AG04449 (cell line): ENCODE measurements around the gene RPL6.
A peak's percentile ranks its signal among the peaks of the same experiment; 100 is the strongest.
"Not testable (repeated sequence)": the region's sequence is repeated elsewhere in the genome, so short reads cannot be mapped to it uniquely, and the experiment has no call there.

Experiments
- CTCF ChIA-PET: fragments of 350-600 bp; formaldehyde crosslinking; extraction: SDS; loops from one replicate; lab custom pipeline; 2021; ENCODE audit warnings: antibody characterized with exemption; lab: Yijun Ruan, JAX
- POLR2A ChIA-PET: fragments of 400-600, 350-600 bp; formaldehyde crosslinking; extraction: SDS; loops from one replicate; lab custom pipeline; 2020; ENCODE audit warnings: antibody characterized with exemption, inconsistent platforms; lab: Yijun Ruan, JAX
- DNase-seq: peaks from one replicate; pipeline ENCODE4 v3.0.0-alpha.2; 2010; ENCODE audit warnings: low read depth, low spot score
- H3K4me3 ChIP-seq: 2 replicates; pipeline ENCODE4 v1.5.1; 2011; ENCODE audit warnings: low read depth, mild to moderate bottlenecking, control low read depth, low read length
- TF ChIP-seq, protein P1 (sequence below): IDR thresholded peaks from one replicate; pipeline ENCODE4 v1.5.1; 2011; ENCODE audit warnings: mild to moderate bottlenecking, moderate library complexity, low read length, control low read depth, inconsistent platforms; ENCODE audit not compliant: insufficient read depth; ENCODE audit errors: missing control alignments

The RPL6 gene

DNA sequence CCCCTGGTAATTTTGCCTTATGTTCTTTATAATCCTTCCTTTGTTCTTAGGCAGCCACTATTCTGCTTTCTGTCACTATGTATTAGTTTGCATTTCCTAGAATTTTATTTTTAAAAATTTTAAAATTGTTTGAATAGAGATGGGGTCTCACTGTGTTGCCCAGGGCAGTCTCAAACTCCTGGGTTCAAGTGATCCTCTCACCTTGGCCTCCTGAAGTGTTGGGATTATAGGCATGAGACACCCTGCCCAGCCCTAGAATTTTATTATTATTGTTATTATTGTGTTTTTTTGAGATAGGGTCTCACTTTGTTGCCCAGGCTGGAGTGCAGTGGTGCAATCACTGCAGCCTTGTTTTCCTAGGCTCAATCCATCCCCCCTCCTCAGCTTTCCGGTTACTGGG, 12.0 kb upstream of the RPL6 start:
- ChIA-PET CTCF (interaction anchor here (2.4 kb wide), 1 partner anchor 10 kb away, joined by 10 read pairs; no protein-coding TSS in a partner anchor), POLR2A (no interaction called here)
- no peak for DNase-seq
- no peak overlapping the region for H3K4me3 ChIP-seq
- TF ChIP-seq, protein P1, sequence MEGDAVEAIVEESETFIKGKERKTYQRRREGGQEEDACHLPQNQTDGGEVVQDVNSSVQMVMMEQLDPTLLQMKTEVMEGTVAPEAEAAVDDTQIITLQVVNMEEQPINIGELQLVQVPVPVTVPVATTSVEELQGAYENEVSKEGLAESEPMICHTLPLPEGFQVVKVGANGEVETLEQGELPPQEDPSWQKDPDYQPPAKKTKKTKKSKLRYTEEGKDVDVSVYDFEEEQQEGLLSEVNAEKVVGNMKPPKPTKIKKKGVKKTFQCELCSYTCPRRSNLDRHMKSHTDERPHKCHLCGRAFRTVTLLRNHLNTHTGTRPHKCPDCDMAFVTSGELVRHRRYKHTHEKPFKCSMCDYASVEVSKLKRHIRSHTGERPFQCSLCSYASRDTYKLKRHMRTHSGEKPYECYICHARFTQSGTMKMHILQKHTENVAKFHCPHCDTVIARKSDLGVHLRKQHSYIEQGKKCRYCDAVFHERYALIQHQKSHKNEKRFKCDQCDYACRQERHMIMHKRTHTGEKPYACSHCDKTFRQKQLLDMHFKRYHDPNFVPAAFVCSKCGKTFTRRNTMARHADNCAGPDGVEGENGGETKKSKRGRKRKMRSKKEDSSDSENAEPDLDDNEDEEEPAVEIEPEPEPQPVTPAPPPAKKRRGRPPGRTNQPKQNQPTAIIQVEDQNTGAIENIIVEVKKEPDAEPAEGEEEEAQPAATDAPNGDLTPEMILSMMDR = no peak

DNA sequence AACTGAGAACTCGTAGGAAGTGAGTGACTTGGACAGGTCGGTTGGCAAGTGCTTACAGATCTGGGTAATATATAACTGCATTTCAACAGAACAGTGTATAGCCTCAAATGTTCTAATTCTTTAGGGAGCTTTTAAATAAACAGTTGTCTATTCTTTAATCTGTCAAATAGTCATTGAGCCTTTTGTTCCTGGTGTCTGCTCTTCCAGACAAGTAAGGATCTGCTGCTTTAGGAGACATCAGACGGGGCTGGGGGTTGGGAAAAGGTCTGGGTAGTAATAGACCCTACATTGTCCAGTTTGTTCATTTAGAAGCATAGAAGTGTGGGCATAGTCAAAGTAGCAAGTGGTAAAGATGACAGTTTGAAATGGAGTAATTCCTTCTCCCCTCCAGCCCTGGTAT, 11.3 kb upstream of the RPL6 start:
- CTCF ChIA-PET = interaction anchor here (2.4 kb wide), 1 partner anchor 10 kb away, joined by 10 read pairs; no protein-coding TSS in a partner anchor
- POLR2A ChIA-PET = no interaction called here
- H3K4me3 ChIP-seq = no peak overlapping the region
- TF ChIP-seq, protein P1 = no peak
- no peak for DNase-seq

DNA sequence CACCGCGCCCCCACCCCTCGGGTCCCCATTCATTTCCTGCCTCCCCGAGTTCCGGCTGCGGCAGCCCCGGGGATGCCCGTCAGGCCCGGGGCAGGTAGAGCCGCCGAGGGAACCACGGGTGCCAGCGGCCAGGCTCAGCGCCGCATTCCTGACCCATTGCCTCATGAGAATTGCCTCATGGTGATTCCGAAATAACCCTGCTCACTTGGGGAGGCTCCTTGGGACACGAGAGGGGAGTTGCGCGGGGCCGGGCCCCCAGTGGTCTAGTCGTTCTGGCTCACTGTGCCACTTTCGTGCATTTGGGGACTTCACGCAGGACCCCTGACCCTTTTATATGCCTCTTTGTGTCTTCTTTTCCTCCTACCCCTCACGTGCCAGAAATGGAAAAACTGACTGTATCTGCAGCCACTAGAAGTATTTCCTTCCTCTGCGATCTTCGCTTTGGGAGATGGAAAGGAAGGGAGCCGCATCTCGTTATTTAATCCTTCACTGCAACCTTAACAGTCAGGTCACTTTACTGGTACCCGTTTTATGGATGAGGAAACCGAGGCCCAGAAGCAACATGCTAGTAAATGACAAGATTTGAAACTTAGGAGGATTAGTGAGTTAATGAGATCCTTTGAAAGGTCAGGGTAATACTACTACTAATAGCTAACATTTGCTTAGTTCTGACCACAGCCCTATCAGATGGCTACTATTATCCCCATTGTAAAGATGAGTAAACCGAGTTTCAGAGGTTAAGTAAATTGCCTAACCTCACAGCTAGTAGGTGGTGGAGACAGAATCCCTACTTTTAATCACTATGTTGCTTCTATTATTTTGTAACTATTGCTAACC, 10.1 kb upstream of the RPL6 start:
- POLR2A ChIA-PET = no interaction called here
- peak; percentile 29 for DNase-seq
- H3K4me3 ChIP-seq = peak overlapping the region; percentile 94
- TF ChIP-seq, protein P1 = no peak
- CTCF ChIA-PET = interaction anchor here (2.4 kb wide), 1 partner anchor 8 kb away, joined by 10 read pairs; no protein-coding TSS in a partner anchor

DNA sequence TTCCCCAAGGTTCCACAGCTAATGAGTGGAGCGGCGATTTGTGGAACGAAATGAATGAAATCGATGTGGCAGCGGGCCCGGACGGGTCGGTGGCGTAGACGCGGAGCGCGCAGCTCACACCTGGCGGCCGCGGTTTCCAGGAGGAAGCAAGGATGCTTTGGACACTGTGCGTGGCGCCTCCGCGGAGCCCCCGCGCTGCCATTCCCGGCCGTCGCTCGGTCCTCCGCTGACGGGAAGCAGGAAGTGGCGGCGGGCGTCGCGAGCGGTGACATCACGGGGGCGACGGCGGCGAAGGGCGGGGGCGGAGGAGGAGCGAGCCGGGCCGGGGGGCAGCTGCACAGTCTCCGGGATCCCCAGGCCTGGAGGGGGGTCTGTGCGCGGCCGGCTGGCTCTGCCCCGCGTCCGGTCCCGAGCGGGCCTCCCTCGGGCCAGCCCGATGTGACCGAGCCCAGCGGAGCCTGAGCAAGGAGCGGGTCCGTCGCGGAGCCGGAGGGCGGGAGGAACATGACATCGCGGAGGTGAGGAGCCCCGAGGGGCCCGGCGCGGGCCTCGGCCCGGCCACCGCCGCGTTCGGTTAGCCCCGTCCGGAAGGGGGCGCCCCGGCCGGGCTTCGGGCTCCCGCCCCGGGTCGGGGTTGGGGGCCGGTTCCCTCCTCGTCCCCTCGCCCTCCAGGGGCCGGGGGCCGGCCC, 9.3 kb upstream of the RPL6 start, which contains the start of gene PTPN11:
PTPN11 (plus strand) TSS at position 340 of the 689 bp plus-strand sequence; CDS start at position 505, 165 bp downstream.
- DNase-seq = no peak
- TF ChIP-seq, protein P1 = peak; percentile 25
- ChIA-PET POLR2A (no interaction called here), CTCF (no interaction called here)
- peak within 1 kb of the TSS; percentile 94 for H3K4me3 ChIP-seq

DNA sequence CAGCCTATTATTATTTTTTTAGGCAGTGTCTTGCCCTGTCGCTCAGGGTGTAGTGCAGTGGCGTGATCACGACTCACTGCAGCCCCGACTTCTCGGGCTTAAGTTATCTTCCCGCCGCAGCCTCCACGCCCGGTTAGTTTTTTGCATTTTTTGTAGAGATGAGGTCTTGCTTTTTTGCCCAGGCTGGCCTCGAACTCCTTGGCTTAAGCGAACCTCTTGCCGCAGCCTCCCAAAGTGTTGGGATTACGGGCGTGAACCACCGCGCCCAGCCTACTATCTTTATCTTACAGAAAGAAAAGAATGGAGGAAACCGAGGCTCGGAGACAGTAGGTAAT, 8.8 kb upstream of the RPL6 start:
- TF ChIP-seq, protein P1 = no peak
- CTCF ChIA-PET = no interaction called here
- POLR2A ChIA-PET = no interaction called here
- DNase-seq = no peak
- peak overlapping the region; percentile 94 for H3K4me3 ChIP-seq

DNA sequence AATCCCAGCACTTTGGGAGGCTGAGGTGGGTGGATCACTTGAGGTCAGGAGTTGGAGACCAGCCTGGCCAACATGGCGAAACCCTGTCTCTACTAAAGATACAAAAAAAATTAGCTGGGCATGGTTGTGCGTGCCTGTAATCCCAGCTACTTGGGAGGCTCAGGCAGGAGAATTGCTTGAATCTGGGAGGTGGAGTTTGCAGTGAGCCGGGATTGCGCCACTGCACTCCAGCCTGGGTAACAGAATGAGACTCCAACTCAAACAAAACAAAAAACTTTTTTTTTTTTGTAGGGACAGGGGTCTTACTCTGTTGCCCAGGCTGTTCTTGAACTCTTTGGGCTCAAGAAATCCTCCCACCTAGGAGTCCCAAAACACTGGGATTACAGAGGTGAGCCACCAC, 6.1 kb upstream of the RPL6 start:
- H3K4me3 ChIP-seq, POLR2A ChIA-PET, DNase-seq, CTCF ChIA-PET: not testable (repeated sequence)
